Body of pancreas (tissue), 4 donors: ENCODE data around the gene OR8K1. TPM values are rescaled to one million over a fixed set of nuclear protein-coding genes. Genes with fewer than 3 reads are reported as not detected.

Experiments
- ATAC-seq: fragments of 150-250 bp; one replicate; pipeline ENCODE4 v1.9.1; 2016
- DNase-seq, 4 donors: peaks; one replicate each; pipeline ENCODE4 v3.0.0-alpha.2; 2019
- H3K27ac ChIP-seq, 4 donors: fragments of 200-600 bp; sonication (generic); 1 replicate in 3 of 4; 2 replicates in 1 of 4; pipeline versions ENCODE4 v1.5.1 to v1.6.1; 2016 to 2019; ENCODE audit warnings: mild to moderate bottlenecking in 1 of 4, mixed read lengths in 1 of 4, moderate library complexity in 1 of 4
- H3K27me3 ChIP-seq, 2 donors: fragments of 200-600 bp; sonication (generic); one replicate each; pipeline ENCODE4 v1.6.0; 2016; ENCODE audit warnings: mild to moderate bottlenecking in 1 of 2
- H3K36me3 ChIP-seq, 2 donors: fragments of 200-600 bp; sonication (generic); replicated peaks in 1 of 2; 2 replicates each; pipeline ENCODE4 v1.5.1; 2016; ENCODE audit warnings: low read depth in 2 of 2; ENCODE audit not compliant: insufficient read depth in 1 of 2
- H3K4me1 ChIP-seq: fragments of 200-600 bp; sonication (generic); one replicate; pipeline ENCODE4 v1.6.0; 2016
- H3K4me3 ChIP-seq, 2 donors: fragments of 200-600 bp; sonication (generic); 1 replicate in 1 of 2; 2 replicates in 1 of 2; pipeline ENCODE4 v1.5.1; 2016 to 2019
- H3K9me3 ChIP-seq, 3 donors: fragments of 200-600 bp; sonication (generic); 1 replicate in 2 of 3; 2 replicates in 1 of 3; pipeline ENCODE4 v1.5.1; 2016
- POLR2A ChIP-seq, 3 donors: fragments of 450-650 bp; IDR thresholded peaks; one replicate each; pipeline ENCODE4 v1.6.1; 2016; ENCODE audit warnings: antibody characterized with exemption in 3 of 3, mild to moderate bottlenecking in 2 of 3
- WGBS, 2 donors: methylation state at CpG; one replicate each; pipeline ENCODE4 v1.1.5; 2017; 5-methylcytosine and 5-hydroxymethylcytosine counted together
- intact Hi-C: fragments of 100-400 bp; cut with DNase I; formaldehyde crosslinking; loops from one replicate; pipeline ENCODE4 v1.15.1; 2023
- total RNA-seq, 2 donors: library from RNA; depleted of rRNA; stranded (reverse); fragments of >200 nt; gene quantifications; one replicate each; pipeline ENCODE4 v1.1.0, GENCODE V29; 2016
- TF ChIP-seq, protein P1 (sequence below), 7 experiments: fragments of 450-650 bp in 4 of 7; fragments of 200-600 bp in 3 of 7; sonication (generic) in 3 of 7; IDR thresholded peaks; one replicate each; pipeline ENCODE4 v1.5.1; 2016 to 2019; ENCODE audit warnings: antibody characterized with exemption in 7 of 7

OR8K1 gene
- total RNA-seq, 2 donors from 2014 or later = not detected

GRCh38 chr11:56333156-56333555, 12.7 kb upstream of the OR8K1 start:
- no peak overlapping the region for H3K27ac ChIP-seq
- no peaks in the 10 kb centered on the region for H3K36me3 ChIP-seq
- H3K4me1 ChIP-seq = no peaks in the 10 kb centered on the region
- H3K9me3 ChIP-seq = no peaks in the 10 kb centered on the region
- TF ChIP-seq, protein P1, sequence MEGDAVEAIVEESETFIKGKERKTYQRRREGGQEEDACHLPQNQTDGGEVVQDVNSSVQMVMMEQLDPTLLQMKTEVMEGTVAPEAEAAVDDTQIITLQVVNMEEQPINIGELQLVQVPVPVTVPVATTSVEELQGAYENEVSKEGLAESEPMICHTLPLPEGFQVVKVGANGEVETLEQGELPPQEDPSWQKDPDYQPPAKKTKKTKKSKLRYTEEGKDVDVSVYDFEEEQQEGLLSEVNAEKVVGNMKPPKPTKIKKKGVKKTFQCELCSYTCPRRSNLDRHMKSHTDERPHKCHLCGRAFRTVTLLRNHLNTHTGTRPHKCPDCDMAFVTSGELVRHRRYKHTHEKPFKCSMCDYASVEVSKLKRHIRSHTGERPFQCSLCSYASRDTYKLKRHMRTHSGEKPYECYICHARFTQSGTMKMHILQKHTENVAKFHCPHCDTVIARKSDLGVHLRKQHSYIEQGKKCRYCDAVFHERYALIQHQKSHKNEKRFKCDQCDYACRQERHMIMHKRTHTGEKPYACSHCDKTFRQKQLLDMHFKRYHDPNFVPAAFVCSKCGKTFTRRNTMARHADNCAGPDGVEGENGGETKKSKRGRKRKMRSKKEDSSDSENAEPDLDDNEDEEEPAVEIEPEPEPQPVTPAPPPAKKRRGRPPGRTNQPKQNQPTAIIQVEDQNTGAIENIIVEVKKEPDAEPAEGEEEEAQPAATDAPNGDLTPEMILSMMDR (IDR thresholded peaks at IDR 0.05) = no peak
- no peak for TF ChIP-seq POLR2A (IDR thresholded peaks at IDR 0.05)
- intact Hi-C loops = no loop called here
- no peak for ATAC-seq
- H3K27me3 ChIP-seq = no peaks in the 10 kb centered on the region
- DNase-seq = no peak
- 53 to 70% methylated on average over 3 of the region's 3 CpGs for WGBS, 2 donors
- H3K4me3 ChIP-seq = no peak overlapping the region

GRCh38 chr11:56340289-56340688, 5.5 kb upstream of the OR8K1 start:
- Histone ChIP-seq H3K4me1 (no peaks in the 10 kb centered on the region), H3K27ac (no peak overlapping the region), H3K9me3 (no peaks in the 10 kb centered on the region), H3K27me3 (no peaks in the 10 kb centered on the region), H3K4me3 (no peak overlapping the region), H3K36me3 (no peaks in the 10 kb centered on the region)
- DNase-seq (no peak), ATAC-seq (no peak)
- TF ChIP-seq, protein P1 (IDR thresholded peaks at IDR 0.05) = no peak
- no peak for TF ChIP-seq POLR2A (IDR thresholded peaks at IDR 0.05)
- intact Hi-C loops = no loop called here

- intact Hi-C loops = no loop called here
- Histone ChIP-seq H3K9me3 (no peaks in the 10 kb centered on the region), H3K4me3 (no peak within 1 kb of the TSS), H3K27me3 (no peaks in the 10 kb centered on the region), H3K27ac (no peak within 1 kb of the TSS), H3K4me1 (no peaks in the 10 kb centered on the region), H3K36me3 (no peaks in the 10 kb centered on the region)
- no peak for TF ChIP-seq POLR2A (IDR thresholded peaks at IDR 0.05)
- TF ChIP-seq, protein P1 (IDR thresholded peaks at IDR 0.05) = no peak
- no peak for DNase-seq
- 61 to 83% methylated on average over 2 of the region's 2 CpGs for WGBS, 2 donors
- ATAC-seq = no peak
Measured at GRCh38 chr11:56353991-56354390, 8.2 kb downstream of the OR8K1 start, which contains the start of gene OR8J1. OR8J1 (plus strand) TSS chr11:56354291; CDS start chr11:56360247, 5,956 bp downstream.

DNA sequence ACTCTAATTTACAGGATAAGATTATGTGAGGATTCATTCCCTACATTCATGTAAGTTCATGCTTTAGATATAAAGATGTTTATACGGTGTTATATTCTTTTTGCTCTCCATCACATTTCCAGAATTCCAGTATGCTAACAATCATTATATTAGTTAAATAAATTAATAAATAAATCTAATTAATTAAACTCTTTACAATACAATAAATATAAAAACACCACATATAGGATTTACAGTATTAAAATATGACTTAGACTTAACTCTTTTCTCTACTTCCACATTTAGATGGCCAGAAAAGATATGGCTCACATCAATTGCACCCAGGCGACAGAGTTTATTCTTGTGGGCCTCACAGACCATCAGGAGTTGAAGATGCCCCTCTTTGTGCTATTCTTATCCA, 29.5 kb downstream of the OR8K1 start, which contains the start of gene OR8U1:
OR8U1 (plus strand) TSS at position 301 of the 400 bp plus-strand sequence; CDS start at position 301, 0 bp downstream.
- TF ChIP-seq, protein P1 (IDR thresholded peaks at IDR 0.05) = no peak
- no peak for TF ChIP-seq POLR2A (IDR thresholded peaks at IDR 0.05)
- Histone ChIP-seq H3K9me3 (no peaks in the 10 kb centered on the region), H3K36me3 (no peaks in the 10 kb centered on the region), H3K4me1 (no peaks in the 10 kb centered on the region), H3K27ac (no peak within 1 kb of the TSS), H3K4me3 (no peak within 1 kb of the TSS), H3K27me3 (no peaks in the 10 kb centered on the region)
- DNase-seq = no peak
- intact Hi-C loops = no loop called here
- ATAC-seq = no peak
- WGBS, 2 donors = 62 to 64% methylated on average over 2 of the region's 2 CpGs

DNA sequence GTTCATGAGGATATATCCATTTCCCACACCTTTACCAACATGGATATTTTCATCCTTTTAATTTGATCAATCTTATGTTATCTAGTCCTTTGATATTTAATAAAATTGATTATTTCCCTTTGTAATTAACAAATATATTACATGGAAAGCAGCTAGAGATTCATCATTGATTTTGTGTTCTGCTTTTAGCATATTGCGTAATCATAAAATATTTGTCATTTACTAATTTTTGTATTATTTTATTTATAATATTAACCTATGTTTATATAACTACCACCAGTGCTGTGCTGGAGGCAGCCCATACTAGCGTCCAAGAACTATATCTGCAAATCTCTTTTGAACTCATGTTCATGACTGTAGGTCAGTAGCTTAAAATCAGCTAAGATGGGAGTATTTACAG, 34.3 kb downstream of the OR8K1 start:
- ATAC-seq = no peak
- no peak for DNase-seq
- H3K36me3 ChIP-seq = no peaks in the 10 kb centered on the region
- H3K27me3 ChIP-seq = no peaks in the 10 kb centered on the region
- no peaks in the 10 kb centered on the region for H3K9me3 ChIP-seq
- no peak overlapping the region for H3K27ac ChIP-seq
- H3K4me1 ChIP-seq = no peaks in the 10 kb centered on the region
- 54 to 61% methylated on average over 2 of the region's 2 CpGs for WGBS, 2 donors
- H3K4me3 ChIP-seq = no peak overlapping the region
- intact Hi-C loops = no loop called here
- TF ChIP-seq, protein P1 (IDR thresholded peaks at IDR 0.05) = no peak
- no peak for TF ChIP-seq POLR2A (IDR thresholded peaks at IDR 0.05)
